ENCODE measurements around the gene KLHL14. TPM values are rescaled to one million over a fixed set of nuclear protein-coding genes. Genes with fewer than 3 reads are reported as not detected.

KLHL14 gene
- total and polyA plus RNA-seq, 2 of the 13 experiments (the other 11 are each of a cell fraction or from before 2014, with no cell fraction given), result 16.0 to 41.8 TPM

DNA sequence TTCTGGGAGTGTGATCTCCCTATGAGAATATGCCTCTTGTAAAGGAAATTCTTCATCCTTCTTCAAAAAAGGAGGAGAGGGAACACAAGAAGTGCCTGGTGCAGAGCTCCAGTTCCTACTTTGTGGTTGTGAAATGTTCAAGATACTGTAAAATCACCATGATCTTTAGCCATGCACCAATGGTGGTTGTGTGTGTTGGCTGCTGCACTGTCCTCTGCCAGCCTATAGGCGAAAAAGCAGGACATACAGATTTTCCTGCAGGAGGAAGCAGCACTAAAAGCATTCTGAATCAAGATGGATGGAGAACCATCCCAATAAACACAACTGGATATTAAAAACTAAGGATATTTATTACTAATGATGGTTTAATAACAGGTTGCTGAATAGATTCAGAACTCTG lies 6.2 kb upstream of the KLHL14 start:
- Histone ChIP-seq H3K9me3 (ENCODE audit: low read length) (no peaks in the 10 kb centered on the region), H2AFZ (ENCODE audit: low read length) (no peak overlapping the region), H3K9ac (ENCODE audit: insufficient read depth, low read depth, low read length) (no peak overlapping the region), H3K4me2 (ENCODE audit: low read depth, low read length) (no peak overlapping the region), H4K20me1 (ENCODE audit: insufficient read depth, low read length) (no peaks in the 10 kb centered on the region), H3K4me1 (ENCODE audit: insufficient read depth, low read length) (peaks cover 42% of the 10 kb centered on the region), H3K4me3 (replicated peaks in 1 of 3; ENCODE audit: insufficient read depth in 1 of 3, low read depth in 2 of 3, low read length in 3 of 3) (no peak overlapping the region), H3K36me3 (replicated peaks in 1 of 2; ENCODE audit: control insufficient read depth in 1 of 2, insufficient read depth in 2 of 2, low read length in 2 of 2) (no peaks in the 10 kb centered on the region), H3K27ac (ENCODE audit: extremely low read length, insufficient read depth, low read length) (no peak overlapping the region), H3K79me2 (ENCODE audit: insufficient read depth, low read length) (no peaks in the 10 kb centered on the region), H3K27me3 (ENCODE audit: control insufficient read depth in 1 of 2, insufficient read depth in 2 of 2, low read length in 2 of 2) (no peaks in the 10 kb centered on the region)
- TF ChIP-seq ZBTB46 (CRISPR knock-in tag; IDR thresholded peaks at IDR 0.05; ENCODE audit: borderline replicate concordance) (no peak), ZNF678 (CRISPR knock-in tag; IDR thresholded peaks at IDR 0.05) (no peak), ZNF670 (CRISPR knock-in tag; IDR thresholded peaks at IDR 0.05; ENCODE audit: borderline replicate concordance) (no peak), ZNF644 (CRISPR knock-in tag; IDR thresholded peaks at IDR 0.05; ENCODE audit: low read depth) (0 out of 2 replicates have a peak, but pooled peaks have one; percentile 16)
- TF ChIP-seq, protein P1, sequence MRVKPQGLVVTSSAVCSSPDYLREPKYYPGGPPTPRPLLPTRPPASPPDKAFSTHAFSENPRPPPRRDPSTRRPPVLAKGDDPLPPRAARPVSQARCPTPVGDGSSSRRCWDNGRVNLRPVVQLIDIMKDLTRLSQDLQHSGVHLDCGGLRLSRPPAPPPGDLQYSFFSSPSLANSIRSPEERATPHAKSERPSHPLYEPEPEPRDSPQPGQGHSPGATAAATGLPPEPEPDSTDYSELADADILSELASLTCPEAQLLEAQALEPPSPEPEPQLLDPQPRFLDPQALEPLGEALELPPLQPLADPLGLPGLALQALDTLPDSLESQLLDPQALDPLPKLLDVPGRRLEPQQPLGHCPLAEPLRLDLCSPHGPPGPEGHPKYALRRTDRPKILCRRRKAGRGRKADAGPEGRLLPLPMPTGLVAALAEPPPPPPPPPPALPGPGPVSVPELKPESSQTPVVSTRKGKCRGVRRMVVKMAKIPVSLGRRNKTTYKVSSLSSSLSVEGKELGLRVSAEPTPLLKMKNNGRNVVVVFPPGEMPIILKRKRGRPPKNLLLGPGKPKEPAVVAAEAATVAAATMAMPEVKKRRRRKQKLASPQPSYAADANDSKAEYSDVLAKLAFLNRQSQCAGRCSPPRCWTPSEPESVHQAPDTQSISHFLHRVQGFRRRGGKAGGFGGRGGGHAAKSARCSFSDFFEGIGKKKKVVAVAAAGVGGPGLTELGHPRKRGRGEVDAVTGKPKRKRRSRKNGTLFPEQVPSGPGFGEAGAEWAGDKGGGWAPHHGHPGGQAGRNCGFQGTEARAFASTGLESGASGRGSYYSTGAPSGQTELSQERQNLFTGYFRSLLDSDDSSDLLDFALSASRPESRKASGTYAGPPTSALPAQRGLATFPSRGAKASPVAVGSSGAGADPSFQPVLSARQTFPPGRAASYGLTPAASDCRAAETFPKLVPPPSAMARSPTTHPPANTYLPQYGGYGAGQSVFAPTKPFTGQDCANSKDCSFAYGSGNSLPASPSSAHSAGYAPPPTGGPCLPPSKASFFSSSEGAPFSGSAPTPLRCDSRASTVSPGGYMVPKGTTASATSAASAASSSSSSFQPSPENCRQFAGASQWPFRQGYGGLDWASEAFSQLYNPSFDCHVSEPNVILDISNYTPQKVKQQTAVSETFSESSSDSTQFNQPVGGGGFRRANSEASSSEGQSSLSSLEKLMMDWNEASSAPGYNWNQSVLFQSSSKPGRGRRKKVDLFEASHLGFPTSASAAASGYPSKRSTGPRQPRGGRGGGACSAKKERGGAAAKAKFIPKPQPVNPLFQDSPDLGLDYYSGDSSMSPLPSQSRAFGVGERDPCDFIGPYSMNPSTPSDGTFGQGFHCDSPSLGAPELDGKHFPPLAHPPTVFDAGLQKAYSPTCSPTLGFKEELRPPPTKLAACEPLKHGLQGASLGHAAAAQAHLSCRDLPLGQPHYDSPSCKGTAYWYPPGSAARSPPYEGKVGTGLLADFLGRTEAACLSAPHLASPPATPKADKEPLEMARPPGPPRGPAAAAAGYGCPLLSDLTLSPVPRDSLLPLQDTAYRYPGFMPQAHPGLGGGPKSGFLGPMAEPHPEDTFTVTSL (CRISPR knock-in tag; IDR thresholded peaks at IDR 0.05; ENCODE audit: borderline replicate concordance), result no peak
- ChIA-PET POLR2A (interaction anchor here (0.6 to 4.9 kb wide), 3 partner anchors 9 to 25 kb away, joined by 3 to 62 read pairs (median 7); no protein-coding TSS in a partner anchor), CTCF (ENCODE audit: low intra/inter-chr PET ratio, low total read pairs) (no interaction called here)
- no TSS peak for BruUV-seq (replicated peaks)
- DNase-seq (ENCODE audit: low spot score) (no peak), FAIRE-seq (no peak), ATAC-seq (peak; percentile 76)
- intact Hi-C loops (cut with micrococcal nuclease; ENCODE audit: unreplicated experiment) (no loop called here), in situ Hi-C loops (cut with HindIII; ENCODE audit: extremely low pct_ligation_motif_present, low pct_unique_long_range_greater_than_20kb) (no loop called here)
- 88% methylated on average over 1 of the region's 1 CpG for WGBS (ENCODE audit: low lambda C conversion rate)

Data from HepG2 (cell line).